OCI-LY3 (cell line): Measurements from ENCODE around the gene C11orf42.

Experiments
- H2AFZ ChIP-seq: fragments of 200-600, 300-600 bp; shearing (Covaris generic); 2 replicates; pipeline ENCODE4 v1.6.0; 2014; ENCODE audit warnings: antibody characterized with exemption, low read depth, low read length
- H3K27ac ChIP-seq: fragments of 200-600, 300-600 bp; sonication (generic); 2 replicates; pipeline ENCODE4 v1.5.1; 2014; ENCODE audit warnings: mild to moderate bottlenecking, low read length, moderate library complexity, mixed read lengths
- H3K27me3 ChIP-seq: fragments of 200-600, 300-600 bp; sonication (generic); 2 replicates; pipeline ENCODE4 v1.6.1; 2014; ENCODE audit warnings: low read depth, low read length, mixed read lengths
- H3K36me3 ChIP-seq: fragments of 200-600, 300-600 bp; sonication (generic); replicated peaks from 2 replicates; pipeline ENCODE3; 2014; ENCODE audit warnings: low read depth, low read length, mixed read lengths
- H3K4me1 ChIP-seq: fragments of 300-600, 200-600 bp; sonication (generic); 2 replicates; pipeline ENCODE4 v1.6.1; 2014; ENCODE audit warnings: low read length, mixed read lengths
- H3K4me2 ChIP-seq: fragments of 200-600, 300-600 bp; sonication (generic); 2 replicates; pipeline ENCODE4 v1.6.1; 2014; ENCODE audit warnings: low read length, mixed read lengths
- H3K4me3 ChIP-seq: fragments of 300-600, 200-600 bp; sonication (generic); 2 replicates; pipeline ENCODE4 v1.5.1; 2014; ENCODE audit warnings: antibody characterized with exemption, mild to moderate bottlenecking, low read length, moderate library complexity
- H3K79me2 ChIP-seq: fragments of 300-600, 200-600 bp; shearing (Covaris generic); 2 replicates; pipeline ENCODE4 v1.6.1; 2014; ENCODE audit warnings: mild to moderate bottlenecking, low read length, mixed read lengths
- H3K9ac ChIP-seq: fragments of 300-600, 200-600 bp; shearing (Covaris generic); 2 replicates; pipeline ENCODE4 v1.6.0; 2014; ENCODE audit warnings: mild to moderate bottlenecking, low read length, moderate library complexity
- H3K9me3 ChIP-seq: fragments of 200-600, 300-600 bp; shearing (Covaris generic); 2 replicates; pipeline ENCODE4 v1.6.1; 2014; ENCODE audit warnings: low read length, mixed read lengths; ENCODE audit not compliant: insufficient read depth
- H4K20me1 ChIP-seq: fragments of 200-600, 300-600 bp; sonication (generic); 2 replicates; pipeline ENCODE4 v1.6.1; 2016; ENCODE audit warnings: low read length, mixed read lengths; ENCODE audit not compliant: insufficient read depth
- EZH2phosphoT487 ChIP-seq: fragments of 200-600 bp; shearing (Covaris generic); IDR thresholded peaks from 2 replicates; pipeline ENCODE4 v1.6.1; 2018; ENCODE audit warnings: antibody characterized with exemption, mixed run types, low read depth
- TF ChIP-seq, protein P1 (sequence below): fragments of 200-600, 300-600 bp; sonication (generic); IDR thresholded peaks from 2 replicates; pipeline ENCODE4 v1.5.1; 2014; ENCODE audit warnings: antibody characterized with exemption, low read length, low read depth

The C11orf42 gene, protein sequence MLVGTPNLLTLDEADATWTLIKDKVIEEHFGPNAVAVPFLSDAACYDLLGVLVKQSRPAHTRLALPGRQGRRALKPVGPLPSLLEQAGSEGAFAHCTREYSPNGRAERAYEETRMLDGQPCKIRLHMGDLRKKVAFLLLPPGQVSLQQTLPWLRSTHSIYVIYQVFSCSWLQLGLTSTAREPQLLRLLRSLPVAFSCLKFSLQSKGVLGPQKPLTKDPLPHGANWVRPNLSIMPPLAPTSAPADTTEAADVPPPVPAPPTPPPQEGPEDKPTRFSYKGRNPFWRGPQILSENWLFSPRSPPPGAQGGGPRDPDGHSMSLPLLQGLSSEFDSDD

DNA sequence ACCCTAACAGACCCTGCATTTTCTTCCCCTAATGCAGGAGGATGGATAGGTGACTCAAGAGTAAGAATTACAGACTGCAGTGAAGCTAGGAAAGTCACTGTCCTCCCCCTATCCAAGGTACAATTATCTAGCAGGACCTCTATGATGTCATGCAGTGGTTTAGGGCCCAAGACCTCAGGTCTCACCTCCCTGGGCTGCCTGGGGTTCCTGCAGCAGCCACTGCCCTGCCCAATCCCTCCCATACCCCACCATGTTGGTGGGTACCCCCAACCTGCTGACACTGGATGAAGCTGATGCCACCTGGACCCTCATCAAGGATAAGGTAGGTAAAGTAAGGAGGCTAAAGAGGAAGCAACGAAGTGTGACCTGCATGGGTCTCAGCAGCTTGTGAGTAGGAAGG, at the start of gene C11orf42:
TSS of gene C11orf42 (plus strand) at position 192 of the 400 bp plus-strand sequence. CDS start at position 251, 59 bp downstream.
- peaks cover 6% of the 10 kb centered on the region for H3K4me1 ChIP-seq
- H3K9me3 ChIP-seq, result no peaks in the 10 kb centered on the region
- H4K20me1 ChIP-seq, result no peaks in the 10 kb centered on the region
- H3K4me3 ChIP-seq, result no peak within 1 kb of the TSS
- no peaks in the 10 kb centered on the region for H3K36me3 ChIP-seq
- H3K4me2 ChIP-seq, result no peak within 1 kb of the TSS
- no peak within 1 kb of the TSS for H2AFZ ChIP-seq
- no peak within 1 kb of the TSS for H3K27ac ChIP-seq
- no peaks in the 10 kb centered on the region for H3K27me3 ChIP-seq
- TF ChIP-seq EZH2phosphoT487, result no peak
- TF ChIP-seq, protein P1, sequence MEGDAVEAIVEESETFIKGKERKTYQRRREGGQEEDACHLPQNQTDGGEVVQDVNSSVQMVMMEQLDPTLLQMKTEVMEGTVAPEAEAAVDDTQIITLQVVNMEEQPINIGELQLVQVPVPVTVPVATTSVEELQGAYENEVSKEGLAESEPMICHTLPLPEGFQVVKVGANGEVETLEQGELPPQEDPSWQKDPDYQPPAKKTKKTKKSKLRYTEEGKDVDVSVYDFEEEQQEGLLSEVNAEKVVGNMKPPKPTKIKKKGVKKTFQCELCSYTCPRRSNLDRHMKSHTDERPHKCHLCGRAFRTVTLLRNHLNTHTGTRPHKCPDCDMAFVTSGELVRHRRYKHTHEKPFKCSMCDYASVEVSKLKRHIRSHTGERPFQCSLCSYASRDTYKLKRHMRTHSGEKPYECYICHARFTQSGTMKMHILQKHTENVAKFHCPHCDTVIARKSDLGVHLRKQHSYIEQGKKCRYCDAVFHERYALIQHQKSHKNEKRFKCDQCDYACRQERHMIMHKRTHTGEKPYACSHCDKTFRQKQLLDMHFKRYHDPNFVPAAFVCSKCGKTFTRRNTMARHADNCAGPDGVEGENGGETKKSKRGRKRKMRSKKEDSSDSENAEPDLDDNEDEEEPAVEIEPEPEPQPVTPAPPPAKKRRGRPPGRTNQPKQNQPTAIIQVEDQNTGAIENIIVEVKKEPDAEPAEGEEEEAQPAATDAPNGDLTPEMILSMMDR, result no peak
- H3K79me2 ChIP-seq, result no peaks in the 10 kb centered on the region
- H3K9ac ChIP-seq, result no peak within 1 kb of the TSS

DNA sequence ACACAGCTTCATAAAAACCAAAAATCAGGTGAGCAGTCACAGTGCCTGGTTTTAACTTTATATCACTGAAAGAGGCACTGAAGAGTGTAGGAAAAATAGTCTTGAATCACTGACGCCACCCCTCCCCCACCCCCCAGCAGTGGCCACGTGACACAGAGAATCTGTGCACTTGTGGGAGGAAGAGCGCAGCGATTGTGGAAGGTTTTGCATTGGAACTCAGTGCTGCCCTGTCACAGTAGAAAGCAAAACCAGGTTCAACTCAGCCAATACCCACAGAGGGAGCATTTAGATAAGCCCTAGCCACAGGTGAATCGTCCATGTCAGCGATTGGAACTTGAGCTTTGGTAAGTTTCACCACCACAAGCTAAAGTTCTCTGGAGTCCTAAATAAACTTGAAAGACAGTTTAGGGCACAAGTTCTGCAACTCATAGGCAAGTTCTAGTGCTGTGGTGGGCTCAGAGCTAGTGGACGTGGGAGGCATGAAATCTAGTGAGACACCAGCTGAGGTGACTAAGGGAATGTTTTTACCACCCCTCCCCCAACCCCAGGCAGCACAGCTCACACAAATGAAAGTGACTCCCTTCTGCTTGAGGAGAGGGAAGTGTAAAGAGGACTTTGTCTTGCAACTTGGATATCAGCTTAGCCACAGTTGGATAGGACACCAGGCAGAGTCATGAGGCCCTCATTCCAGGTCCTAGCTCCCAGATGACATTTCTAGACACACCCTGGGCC, 48.6 kb upstream of the C11orf42 start:
- H3K9ac ChIP-seq, result no peak overlapping the region
- H4K20me1 ChIP-seq, result no peaks in the 10 kb centered on the region
- no peak overlapping the region for H2AFZ ChIP-seq
- no peak overlapping the region for H3K4me2 ChIP-seq
- H3K36me3 ChIP-seq, result no peaks in the 10 kb centered on the region
- TF ChIP-seq EZH2phosphoT487, result no peak
- TF ChIP-seq, protein P1, result no peak
- H3K4me1 ChIP-seq, result no peaks in the 10 kb centered on the region
- H3K79me2 ChIP-seq, result no peaks in the 10 kb centered on the region
- no peak overlapping the region for H3K4me3 ChIP-seq
- no peak overlapping the region for H3K27ac ChIP-seq
- no peaks in the 10 kb centered on the region; the same call in 1 of the 2 replicates for H3K27me3 ChIP-seq
- H3K9me3 ChIP-seq, result no peaks in the 10 kb centered on the region

DNA sequence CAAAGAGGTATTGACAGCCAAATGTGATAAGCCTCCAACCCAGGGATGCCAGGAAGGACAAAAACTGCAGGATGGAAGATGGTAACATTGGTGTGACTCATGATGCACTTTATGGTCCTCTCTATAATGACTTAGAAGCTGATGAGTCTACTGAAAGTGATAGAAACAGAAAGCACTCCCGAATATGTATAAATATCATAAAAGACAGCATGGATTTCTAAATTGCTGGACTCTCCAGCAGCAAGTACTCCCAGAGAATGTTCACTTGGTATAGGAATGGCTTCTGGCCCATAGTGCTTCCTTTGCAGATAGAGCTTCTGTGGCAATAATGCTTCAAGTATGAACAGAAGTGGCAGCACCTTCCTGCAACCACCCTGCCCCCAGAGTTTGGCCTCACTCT, 35.1 kb upstream of the C11orf42 start, which contains the start of gene OR52B2:
TSS of gene OR52B2 (minus strand) at position 101 of the 400 bp plus-strand sequence. CDS start at position 101, 0 bp downstream.
- no peaks in the 10 kb centered on the region for H3K4me1 ChIP-seq
- H3K9ac ChIP-seq, result no peak within 1 kb of the TSS
- H3K36me3 ChIP-seq, result no peaks in the 10 kb centered on the region
- H2AFZ ChIP-seq, result no peak within 1 kb of the TSS
- no peak within 1 kb of the TSS for H3K4me3 ChIP-seq
- H3K79me2 ChIP-seq, result no peaks in the 10 kb centered on the region
- no peak for TF ChIP-seq EZH2phosphoT487
- TF ChIP-seq, protein P1, result no peak
- H3K9me3 ChIP-seq, result no peaks in the 10 kb centered on the region
- H3K27me3 ChIP-seq, result peaks cover 12% of the 10 kb centered on the region
- H4K20me1 ChIP-seq, result no peaks in the 10 kb centered on the region
- no peak within 1 kb of the TSS for H3K27ac ChIP-seq
- no peak within 1 kb of the TSS for H3K4me2 ChIP-seq

DNA sequence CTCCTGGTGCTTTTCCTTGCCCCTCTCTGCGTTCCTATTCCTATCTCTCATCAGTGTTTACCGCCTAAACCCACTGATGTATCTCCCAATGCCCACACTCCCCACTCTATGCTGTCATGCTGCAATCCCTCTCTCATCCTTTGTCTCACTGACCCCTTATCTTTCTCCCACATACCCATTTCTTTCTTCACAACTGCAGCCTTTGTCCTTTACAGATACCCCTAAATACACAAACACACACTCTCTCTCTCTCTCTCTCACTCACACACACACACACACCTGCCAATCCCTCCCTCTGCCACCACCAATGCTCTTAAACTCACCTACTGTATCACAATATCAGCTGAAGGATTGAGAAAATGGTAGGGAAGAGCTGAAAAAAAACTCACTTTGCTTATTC, 29.9 kb upstream of the C11orf42 start:
- 0 out of 2 replicates have a peak, but pooled peaks cover under 1% of the 10 kb centered on the region for H3K27me3 ChIP-seq

More for the DNA sequence above, 29.9 kb upstream of the C11orf42 start:
- Histone ChIP-seq H3K79me2 (no peaks in the 10 kb centered on the region), H3K9ac (no peak overlapping the region), H3K9me3 (no peaks in the 10 kb centered on the region), H3K27ac (no peak overlapping the region), H3K4me3 (no peak overlapping the region), H3K4me1 (no peaks in the 10 kb centered on the region), H2AFZ (no peak overlapping the region), H3K4me2 (no peak overlapping the region), H4K20me1 (no peaks in the 10 kb centered on the region), H3K36me3 (no peaks in the 10 kb centered on the region)
- TF ChIP-seq, protein P1, result no peak
